Activated CD4-positive, alpha-beta T cell treated with anti-CD3 and anti-CD28 coated beads, Interleukin-2, Interleukin-4, amounts not matched to agents 100 ng/mL and 50 ng/mL, durations not matched to agents 16 hours and 8 hours (primary cell): Measurements from ENCODE around the gene THBS4.

Source experiments
- DNase-seq: peaks from one replicate; pipeline ENCODE4 v3.0.0-alpha.2; 2020; ENCODE audit warnings: low spot score

The THBS4 gene

DNA sequence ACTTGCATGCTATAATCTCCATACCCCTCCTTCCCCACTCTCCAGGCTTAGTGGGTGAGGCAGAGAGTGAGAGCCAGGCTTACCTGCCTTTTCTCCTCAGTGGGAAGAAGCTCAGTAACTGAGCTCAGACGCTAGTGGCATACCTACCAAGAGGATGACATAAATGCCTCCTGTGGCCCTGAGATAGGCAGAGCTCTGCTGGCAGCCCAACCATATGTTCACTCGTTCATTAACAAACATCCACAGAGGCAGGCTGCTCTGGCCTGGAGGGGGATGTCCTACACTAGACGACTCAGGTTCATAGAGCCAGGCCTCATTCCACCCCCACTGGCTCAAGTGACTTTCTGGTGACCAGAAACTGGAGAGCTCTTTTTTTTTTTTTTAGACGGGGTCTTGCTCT lies 81.3 kb downstream of the THBS4 start:
- no peak for DNase-seq

DNA sequence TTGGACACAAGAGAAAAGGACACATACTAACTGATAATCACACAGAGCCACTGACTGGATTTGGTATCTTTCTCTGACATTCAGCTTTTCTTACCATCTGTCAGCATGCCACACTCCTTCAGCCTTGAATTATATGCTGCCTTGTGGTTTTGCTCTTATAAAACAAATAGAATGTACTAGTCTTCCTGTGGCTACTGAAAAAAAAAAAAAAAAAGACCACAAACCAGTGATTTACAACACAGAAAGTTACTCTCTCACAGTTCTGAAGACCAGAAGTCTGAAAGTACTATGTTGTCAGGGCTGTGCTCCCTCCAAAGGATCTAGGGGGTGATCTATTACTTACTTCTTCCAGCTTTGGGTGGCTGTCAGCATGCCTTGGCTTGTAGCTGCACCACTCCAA lies 82.3 kb downstream of the THBS4 start:
- no peak for DNase-seq

DNA sequence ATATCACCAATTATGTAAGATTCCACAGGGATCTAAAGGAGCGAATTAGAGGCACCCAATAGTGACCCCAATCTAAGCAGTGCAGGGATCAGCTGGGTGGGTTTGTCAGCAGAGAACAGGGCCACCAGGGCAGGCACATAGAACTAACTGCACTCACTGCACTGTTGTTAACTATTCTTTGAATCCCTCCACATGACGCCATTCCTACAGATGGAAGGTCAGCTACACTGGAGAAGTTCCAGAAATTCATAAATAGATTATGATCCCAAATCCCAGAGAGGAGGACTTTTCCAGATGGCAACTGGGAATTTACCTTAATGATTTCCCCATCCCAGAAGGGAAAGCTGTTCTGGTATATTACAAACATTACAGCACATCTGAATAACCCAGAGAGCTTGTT lies 84.2 kb downstream of the THBS4 start:
- DNase-seq: no peak

DNA sequence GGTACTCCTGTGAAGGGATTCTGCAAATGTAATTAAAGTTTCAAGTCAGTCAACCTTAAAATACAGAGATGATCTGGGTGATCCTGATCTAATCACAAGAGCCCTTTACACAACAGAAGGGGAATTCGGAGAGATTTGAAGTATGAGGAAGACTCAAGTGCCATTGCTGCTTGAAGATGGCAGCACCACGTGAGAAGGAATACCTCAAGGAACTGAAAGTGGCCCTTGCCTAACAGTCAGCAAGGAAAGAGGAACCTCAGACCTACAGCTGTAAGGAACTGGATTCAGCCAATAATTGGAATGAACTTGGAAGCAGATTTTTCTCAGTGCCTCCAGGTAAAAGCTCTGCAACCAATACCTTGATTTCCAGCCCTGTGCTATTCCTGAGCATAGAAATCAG lies 87.4 kb downstream of the THBS4 start:
- no peak for DNase-seq

DNA sequence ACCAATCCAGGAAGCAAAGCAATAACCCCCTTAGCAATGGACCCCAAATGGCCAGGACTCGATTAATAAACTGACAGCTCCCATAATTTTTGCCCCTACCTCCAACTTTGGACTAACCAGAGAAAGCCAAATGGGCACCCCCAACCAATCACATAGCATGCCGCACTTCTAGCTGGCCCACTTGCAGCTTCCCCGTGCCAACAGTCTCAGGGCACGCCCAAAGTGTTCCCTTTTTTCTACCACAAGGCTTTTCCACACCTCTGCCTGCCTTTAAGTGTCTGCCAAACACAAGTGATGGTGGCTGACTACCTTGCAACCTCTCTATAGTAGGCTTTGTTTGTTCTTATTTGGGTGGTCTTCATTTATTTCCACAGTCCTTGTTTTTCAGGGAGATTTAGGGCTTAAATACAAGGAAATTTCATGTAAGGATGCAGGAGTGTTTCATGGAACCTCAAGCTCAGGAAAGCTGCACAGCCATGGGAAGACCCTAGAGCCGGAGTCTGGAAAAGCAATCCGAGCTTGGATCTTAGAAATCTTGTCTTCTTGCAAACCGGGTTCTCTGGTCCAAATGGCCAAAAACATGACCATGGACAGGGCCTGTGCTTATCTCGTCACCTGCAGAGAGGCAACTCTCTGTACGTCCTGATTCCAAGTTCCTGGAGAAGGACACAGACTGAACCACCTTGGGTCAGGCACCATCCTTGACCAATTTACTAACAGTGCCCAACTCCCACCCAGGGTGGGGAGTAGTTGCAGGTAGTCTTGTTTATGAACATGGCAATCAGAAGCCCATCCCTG lies 89.2 kb downstream of the THBS4 start:
- DNase-seq: no peak

DNA sequence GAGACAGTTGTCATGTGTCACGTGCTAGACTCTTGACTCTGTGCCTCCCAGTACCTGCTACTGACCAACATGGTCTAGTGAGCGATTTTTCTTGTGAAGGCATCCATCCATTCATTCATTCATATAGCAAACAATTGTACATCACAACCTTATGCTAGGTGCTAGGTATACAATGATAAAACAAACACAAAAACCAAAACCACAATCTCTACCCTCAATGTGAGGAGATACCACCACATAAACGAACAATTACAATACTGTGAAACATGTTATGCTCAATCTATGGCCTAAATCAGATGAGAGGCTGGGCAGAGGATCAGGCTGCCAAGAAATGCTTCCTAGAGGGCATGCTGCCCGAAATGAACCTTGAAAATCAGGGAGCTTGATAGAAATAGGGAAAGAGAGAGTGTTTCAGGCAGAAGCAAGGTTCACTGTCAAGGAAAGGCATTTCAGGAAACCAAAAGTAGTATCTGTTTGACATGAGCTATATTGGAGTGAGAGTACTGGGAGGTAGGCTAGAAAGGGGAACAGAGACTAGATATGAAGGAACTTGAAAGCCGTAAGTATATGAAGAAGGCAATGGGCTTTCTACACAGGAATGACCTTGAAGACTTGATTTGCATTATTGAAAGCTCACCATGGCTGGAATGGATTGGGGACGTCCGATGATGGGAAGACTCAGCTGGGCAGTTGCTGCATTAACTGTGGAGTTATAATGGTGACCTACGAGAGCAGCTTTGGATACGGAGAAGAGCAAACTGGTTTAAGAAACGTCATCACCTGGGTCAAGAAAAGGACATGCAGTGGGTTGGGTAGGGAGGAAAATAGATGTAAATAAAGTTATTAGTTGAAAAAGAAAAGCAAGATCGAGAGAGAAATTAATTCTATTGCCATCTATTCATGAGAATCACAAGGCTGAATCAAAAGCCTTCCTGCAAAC lies 90.1 kb downstream of the THBS4 start:
- peak; percentile 37 for DNase-seq

DNA sequence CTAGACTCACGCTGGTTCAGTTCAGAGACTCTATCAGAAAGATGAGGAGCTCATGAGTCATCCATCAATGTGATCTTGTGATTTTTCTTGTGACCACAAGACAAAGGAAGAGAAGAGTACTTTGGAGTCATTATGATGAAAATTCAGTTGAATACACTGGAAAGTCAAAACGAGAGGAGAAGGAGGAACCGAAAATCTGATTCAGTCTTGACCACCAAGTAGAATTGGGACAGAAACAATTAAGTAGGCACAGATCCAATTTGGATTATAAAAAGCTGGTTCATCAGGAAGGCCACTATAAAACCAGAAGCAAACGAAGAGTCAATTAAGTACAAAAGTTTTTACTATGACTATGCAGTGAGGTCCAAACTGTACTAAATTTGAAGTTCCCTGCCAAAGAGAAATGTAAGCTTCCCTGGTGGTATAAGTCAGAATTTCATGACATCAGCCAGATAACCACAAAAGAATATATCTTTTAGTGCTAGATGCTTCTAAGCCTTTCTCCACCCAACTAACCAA lies 90.9 kb downstream of the THBS4 start:
- DNase-seq: peak; percentile 91

DNA sequence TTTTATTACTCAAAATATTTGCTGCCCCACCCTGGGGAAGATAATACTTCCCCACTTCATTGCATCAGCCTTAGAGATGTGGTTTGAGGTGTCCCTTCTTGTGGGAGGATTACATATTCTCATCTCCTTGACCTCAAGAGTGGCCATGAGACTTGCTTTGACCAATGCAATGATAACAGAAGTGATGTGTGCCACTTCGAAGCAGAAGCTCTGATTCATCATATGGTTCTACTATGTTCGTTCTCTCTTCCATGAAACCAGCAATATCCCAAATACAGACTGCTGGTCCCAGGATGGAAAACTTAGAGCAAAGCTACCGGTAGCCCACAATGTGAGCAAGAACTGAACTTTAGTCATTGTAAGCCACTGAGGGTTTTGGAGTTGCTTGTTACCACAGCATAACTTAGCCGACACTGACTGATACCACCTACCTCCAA lies 92.0 kb downstream of the THBS4 start:
- peak; percentile 31 for DNase-seq

DNA sequence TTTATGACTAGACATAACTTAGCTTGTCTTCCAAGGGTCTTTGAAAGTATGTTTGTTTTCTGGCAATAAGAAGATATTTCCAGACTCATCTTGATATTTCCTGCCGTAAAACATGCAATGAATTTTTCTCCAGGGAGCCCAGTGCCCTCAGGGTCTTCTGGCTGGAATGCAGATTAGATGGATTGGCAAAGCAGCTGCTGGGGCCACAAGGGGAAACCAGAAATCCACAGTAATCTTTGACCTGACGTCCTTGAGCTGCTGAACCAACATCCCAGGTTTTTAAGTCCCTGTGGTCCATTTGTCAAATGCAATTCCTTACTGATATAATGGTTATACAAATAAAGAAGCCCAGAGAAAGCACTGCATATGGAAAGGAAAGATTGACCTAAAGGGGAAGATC lies 93.0 kb downstream of the THBS4 start:
- no peak for DNase-seq

DNA sequence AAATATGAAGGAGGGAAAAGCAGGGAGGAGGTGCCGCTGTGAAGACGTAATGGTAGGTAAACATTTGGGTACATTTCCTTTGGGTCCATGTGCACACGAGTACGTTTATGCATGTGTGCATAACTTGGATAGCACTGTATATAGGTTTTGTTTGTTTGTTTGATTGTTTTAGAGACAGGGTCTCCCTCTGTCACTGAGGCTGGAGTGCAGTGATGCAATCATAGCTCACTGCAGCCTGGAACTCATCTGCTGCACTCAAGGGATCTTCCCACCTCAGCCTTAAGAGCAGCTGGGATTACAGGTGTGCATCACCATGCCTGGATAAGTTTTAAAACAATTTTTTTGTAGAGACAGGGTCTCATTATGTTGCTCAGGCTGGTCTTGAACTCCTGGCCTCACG lies 94.0 kb downstream of the THBS4 start:
- no peak for DNase-seq
